K562 (cell line): ENCODE results near the gene ZCRB1. TPM values are rescaled to one million over a fixed set of nuclear protein-coding genes. Genes with fewer than 3 reads are reported as not detected.

Experiments used
- ATAC-seq: fragments of 200-7000 bp; cut with Tn5 transposase; 3 replicates; pipeline ENCODE4 v1.9.1; 2020; ENCODE audit warnings: moderate library complexity
- BruUV-seq: library from RNA; stranded (reverse); fragments of 400-500 nt; replicated peaks from 2 replicates; lab custom pipeline; 2021; lab: Mats Ljungman, UMichigan
- CTCF ChIA-PET: fragments of 300-600 bp; formaldehyde crosslinking; extraction: SDS; loops from one replicate; lab custom pipeline; 2021; ENCODE audit warnings: low intra/inter-chr PET ratio; lab: Yijun Ruan, JAX
- POLR2A ChIA-PET: fragments of 300-600, 350-650 bp; sonication (Branson Sonifier 250); formaldehyde crosslinking; extraction: SDS; loops from one replicate; lab custom pipeline; 2021; ENCODE audit warnings: antibody characterized with exemption, inconsistent platforms; lab: Yijun Ruan, JAX
- DNase-seq, 4 experiments: peaks; one replicate each; pipeline versions ENCODE4 v3.0.0 to v3.0.0-alpha.2; 2011 to 2018; ENCODE audit warnings: low spot score in 3 of 4, mixed read lengths in 3 of 4; ENCODE audit errors: extremely low read depth in 1 of 4
- FAIRE-seq: peaks from 2 replicates; lab custom pipeline; 2011; peaks lifted over from hg19 to GRCh38; lab: Jason Lieb, UNC
- H2AFZ ChIP-seq: 2 replicates; pipeline ENCODE4 v1.6.0; 2011; ENCODE audit warnings: low read depth, low read length, control low read depth, inconsistent platforms
- H3K27ac ChIP-seq: fragments of 200-600 bp; 3 replicates; pipeline ENCODE4 v1.8.0; 2011; ENCODE audit warnings: low read depth, mild to moderate bottlenecking, control low read depth, inconsistent platforms, low read length, moderate library complexity, mixed read lengths; ENCODE audit errors: extremely low read depth
- H3K27me3 ChIP-seq, 2 experiments: fragments of 300-600 bp in 1 of 2; 2 replicates in 1 of 2; 3 replicates in 1 of 2; pipeline versions ENCODE4 v1.6.0 to v1.8.0; 2011; ENCODE audit warnings: inconsistent platforms in 2 of 2, low read length in 2 of 2, mild to moderate bottlenecking in 1 of 2, mixed read lengths in 1 of 2, moderate library complexity in 1 of 2; ENCODE audit not compliant: control insufficient read depth in 2 of 2, insufficient read depth in 2 of 2
- H3K36me3 ChIP-seq: fragments of 300-600 bp; 3 replicates; pipeline ENCODE4 v1.8.0; 2011; ENCODE audit warnings: mild to moderate bottlenecking, low read length, inconsistent platforms; ENCODE audit not compliant: control insufficient read depth, insufficient read depth
- H3K4me1 ChIP-seq, 2 experiments: fragments of 200-600 bp in 1 of 2; replicated peaks in 1 of 2; 2 replicates in 1 of 2; 3 replicates in 1 of 2; pipeline versions ENCODE4 v1.5.1 to v1.8.0; 2011; ENCODE audit warnings: inconsistent platforms in 2 of 2, low read length in 2 of 2, mild to moderate bottlenecking in 1 of 2, mixed read lengths in 1 of 2, moderate library complexity in 1 of 2; ENCODE audit not compliant: control insufficient read depth in 2 of 2, insufficient read depth in 2 of 2
- H3K4me2 ChIP-seq: 2 replicates; pipeline ENCODE4 v1.6.1; 2011; ENCODE audit warnings: low read length, control low read depth, inconsistent platforms, mixed read lengths; ENCODE audit not compliant: insufficient read depth
- H3K4me3 ChIP-seq: fragments of 200-600 bp; sonication (generic), shearing (Covaris generic); 2 replicates; pipeline ENCODE4 v1.5.1; 2016; ENCODE audit warnings: control low read depth, inconsistent platforms
- H3K79me2 ChIP-seq: fragments of 200-600 bp; 3 replicates; pipeline ENCODE4 v1.8.0; 2011; ENCODE audit warnings: low read length, inconsistent platforms; ENCODE audit not compliant: control insufficient read depth, insufficient read depth
- H3K9ac ChIP-seq, 2 experiments: 2 replicates each; pipeline versions ENCODE4 v1.6.0 to v1.6.1; 2011; ENCODE audit warnings: low read depth in 2 of 2, low read length in 2 of 2, control low read depth in 1 of 2, inconsistent platforms in 1 of 2, mild to moderate bottlenecking in 1 of 2, mixed read lengths in 1 of 2; ENCODE audit not compliant: insufficient read depth in 1 of 2
- H3K9me1 ChIP-seq: one replicate; pipeline ENCODE4 v1.6.0; 2011; ENCODE audit warnings: inconsistent platforms, mild to moderate bottlenecking, low read length, moderate library complexity; ENCODE audit not compliant: control insufficient read depth, insufficient read depth
- H3K9me3 ChIP-seq: replicated peaks from 2 replicates; pipeline ENCODE4 v1.5.1; 2011; ENCODE audit warnings: low read depth, low read length, inconsistent platforms; ENCODE audit not compliant: control insufficient read depth, insufficient read depth
- H4K20me1 ChIP-seq: replicated peaks from 2 replicates; pipeline ENCODE4 v1.6.1; 2011; ENCODE audit warnings: low read length, inconsistent platforms, mixed read lengths; ENCODE audit not compliant: control insufficient read depth, insufficient read depth
- AFF1 ChIP-seq, 2 experiments: fragments of 450-650 bp; IDR thresholded peaks; 2 replicates each; pipeline ENCODE4 v1.6.1; 2018; ENCODE audit warnings: mild to moderate bottlenecking in 2 of 2, low read depth in 1 of 2; ENCODE audit not compliant: partially characterized antibody in 2 of 2
- ATF4 ChIP-seq: fragments of 450-650 bp; formaldehyde crosslinking; IDR thresholded peaks from 2 replicates; pipeline ENCODE4 v1.4.0; 2022; ENCODE audit warnings: mild to moderate bottlenecking, moderate library complexity
- CBFB ChIP-seq: sonication (generic); formaldehyde crosslinking; IDR thresholded peaks from 2 replicates; pipeline ENCODE4 v1.4.0; 2020; ENCODE audit warnings: mild to moderate bottlenecking, missing genetic modification reagents
- DNMT1 ChIP-seq: fragments of 450-650 bp; IDR thresholded peaks from 2 replicates; pipeline ENCODE4 v1.6.1; 2016; ENCODE audit warnings: antibody characterized with exemption, mild to moderate bottlenecking
- GATAD2B ChIP-seq: fragments of 450-650 bp; IDR thresholded peaks from 2 replicates; pipeline ENCODE4 v1.6.1; 2017; ENCODE audit warnings: mild to moderate bottlenecking, borderline replicate concordance
- HDAC8 ChIP-seq: fragments of 450-650 bp; IDR thresholded peaks from 2 replicates; pipeline ENCODE4 v1.6.1; 2016; ENCODE audit warnings: mild to moderate bottlenecking, missing genetic modification characterization, moderate library complexity, missing compliant biosample characterization
- KAT2B ChIP-seq: IDR thresholded peaks from one replicate; pipeline ENCODE4 v1.6.1; 2012; ENCODE audit warnings: low read depth, mild to moderate bottlenecking, control low read depth, inconsistent platforms, low read length, moderate library complexity
- PML ChIP-seq: IDR thresholded peaks from 2 replicates; pipeline ENCODE4 v1.6.1; 2012; ENCODE audit warnings: low read length, inconsistent platforms
- ZNF24 ChIP-seq: fragments of 450-650 bp; IDR thresholded peaks from 2 replicates; pipeline ENCODE4 v1.6.1; 2016
- ZNF3 ChIP-seq: fragments of 250-450 bp; sonication (Bioruptor Pico); IDR thresholded peaks from 2 replicates; pipeline ENCODE4 v1.5.0; 2021; ENCODE audit warnings: mild to moderate bottlenecking, moderate library complexity
- WGBS: fragments of 100-300 bp; shearing (Covaris generic); methylation state at CpG from one replicate; pipeline ENCODE4 v1.1.6; 2016; ENCODE audit warnings: low coverage, mixed read lengths; ENCODE audit not compliant: insufficient coverage; ENCODE audit errors: missing lambda C conversion rate; 5-methylcytosine and 5-hydroxymethylcytosine counted together
- in situ Hi-C: fragments of 300-500 bp; cut with MboI; formaldehyde crosslinking; loops from 4 replicates; pipeline ENCODE4 v1.15.0; 2018; ENCODE audit warnings: inconsistent platforms, mixed read lengths
- intact Hi-C: fragments of 100-400 bp; cut with micrococcal nuclease; formaldehyde crosslinking; loops from 2 replicates; pipeline ENCODE4 v1.14.2; 2022
- polyA plus RNA-seq, 8 experiments: library from polyadenylated mRNA; depleted of rRNA in 4 of 8; stranded (reverse) in 5 of 8; unstranded in 3 of 8; fragments of >200 nt; fragmentation: Nextera tagmentation in 2 of 8; fragmentation: Illumina TruSeq in 1 of 8; extraction: Ambion mirVana in 2 of 8; extraction: Trizol in 1 of 8; gene quantifications; 2 replicates each; pipeline versions ENCODE4 v1.2.1 to v1.2.3, GENCODE V29; 2011 to 2014; ENCODE audit warnings: inconsistent platforms in 1 of 8, missing spikeins in 1 of 8
- total RNA-seq, 7 experiments: library from RNA; depleted of rRNA in 6 of 7; stranded (reverse); fragments of >200 nt in 6 of 7; fragmentation: Illumina TruSeq in 2 of 7; extraction: Trizol in 2 of 7; gene quantifications; 2 replicates each; pipeline versions ENCODE4 v1.2.1 to v1.2.3, GENCODE V29; 2011 to 2021; ENCODE audit warnings: low replicate concordance in 1 of 7

ZCRB1 gene
- total and polyA plus RNA-seq, 9 of the 15 experiments (the other 6 are each of a cell fraction or from before 2014, with no cell fraction given) = 36.0 to 102 (median 51.0) TPM

- no peak for TF ChIP-seq KAT2B
- TF ChIP-seq, all 486 proteins: peak for 0
Measured at GRCh38 chr12:42343721-42344120, 17.8 kb upstream of the ZCRB1 start (continued).

GRCh38 chr12:42342028-42342427 lies 16.1 kb upstream of the ZCRB1 start:
- peaks cover 73% of the 10 kb centered on the region for H3K79me2 ChIP-seq
- WGBS = 53% methylated on average over 2 of the region's 2 CpGs
- no peak overlapping the region for H3K4me3 ChIP-seq
- no peak overlapping the region for H2AFZ ChIP-seq
- TF ChIP-seq CBFB (CRISPR knock-in tag) (no peak), ZNF3 (CRISPR knock-in tag) (no peak), ZNF24 (peak; percentile 93)
- TF ChIP-seq, all 486 proteins: peak for 1
- peaks cover 36% of the 10 kb centered on the region for H3K36me3 ChIP-seq
- H3K4me2 ChIP-seq = no peak overlapping the region
- H4K20me1 ChIP-seq = no peaks in the 10 kb centered on the region
- peaks cover 0 to 5% of the 10 kb centered on the region in 2 experiments; a peak in 2 of 5 replicates for H3K4me1 ChIP-seq
- intact Hi-C loops (no loop called here), in situ Hi-C loops (no loop called here)
- no peak overlapping the region for H3K27ac ChIP-seq
- DNase-seq (no peak), FAIRE-seq (peak; percentile 59), ATAC-seq (no peak)
- H3K9me1 ChIP-seq = no peaks in the 10 kb centered on the region
- BruUV-seq = no TSS peak
- CTCF ChIA-PET = no interaction called here
- POLR2A ChIA-PET = interaction anchor here (0.9 kb wide), 1 partner anchor 244 kb away, joined by 3 read pairs; no protein-coding TSS in a partner anchor
- no peak overlapping the region for H3K9ac ChIP-seq
- no peaks in the 10 kb centered on the region for H3K9me3 ChIP-seq
- H3K27me3 ChIP-seq = no peaks in the 10 kb centered on the region

- ATAC-seq = peak; percentile 67
- peaks cover 41% of the 10 kb centered on the region for H3K36me3 ChIP-seq
- H3K9ac ChIP-seq = no peak overlapping the region
- H3K27ac ChIP-seq = peak overlapping the region; percentile 25; the same call in 1 of the 3 replicates
- H3K27me3 ChIP-seq = no peaks in the 10 kb centered on the region
- 18% methylated on average over 2 of the region's 2 CpGs for WGBS
- BruUV-seq = TSS peak; percentile 6
- no peak overlapping the region for H2AFZ ChIP-seq
- no peaks in the 10 kb centered on the region for H3K9me3 ChIP-seq
- H3K4me2 ChIP-seq = no peak overlapping the region
- in situ Hi-C loops (no loop called here), intact Hi-C loops (no loop called here)
- H3K79me2 ChIP-seq = peaks cover 75% of the 10 kb centered on the region
- peaks cover 3 to 5% of the 10 kb centered on the region in 2 experiments; a peak in 3 of 5 replicates for H3K4me1 ChIP-seq
- H3K9me1 ChIP-seq = no peaks in the 10 kb centered on the region
- DNase-seq = peak in 2 of 4 experiments; percentile 9 to 13
- FAIRE-seq = no peak
- POLR2A ChIA-PET = no interaction called here
- H3K4me3 ChIP-seq = no peak overlapping the region
- no peaks in the 10 kb centered on the region for H4K20me1 ChIP-seq
- CTCF ChIA-PET = no interaction called here
- TF ChIP-seq AFF1 (IDR thresholded peaks at IDR 0.05; ENCODE audit: low read depth in 1 of 2, partially characterized antibody in 2 of 2) (no peak), HDAC8 (tag) (no peak), ATF4 (no peak), DNMT1 (no peak), PML (no peak), GATAD2B (no peak)
Measured at GRCh38 chr12:42338280-42338679, 12.4 kb upstream of the ZCRB1 start.
